A673 (cell line): ENCODE measurements around the gene AKAP5.

Source experiments
- EZH2 ChIP-seq: fragments of 200-600 bp; sonication (generic); IDR thresholded peaks from 2 replicates; pipeline ENCODE4 v1.6.1; 2017; ENCODE audit warnings: borderline replicate concordance, low read depth, mild to moderate bottlenecking, mixed read lengths, antibody characterized with exemption, low read length; ENCODE audit not compliant: poor library complexity, severe bottlenecking
- TF ChIP-seq, protein P1 (sequence below): fragments of 300-800, 200-600 bp; sonication (generic); conservative IDR thresholded peaks from 2 replicates; pipeline ENCODE4 v1.5.1; 2017; ENCODE audit warnings: low read depth, mild to moderate bottlenecking, antibody characterized with exemption, low read length, moderate library complexity, mixed read lengths

DNA sequence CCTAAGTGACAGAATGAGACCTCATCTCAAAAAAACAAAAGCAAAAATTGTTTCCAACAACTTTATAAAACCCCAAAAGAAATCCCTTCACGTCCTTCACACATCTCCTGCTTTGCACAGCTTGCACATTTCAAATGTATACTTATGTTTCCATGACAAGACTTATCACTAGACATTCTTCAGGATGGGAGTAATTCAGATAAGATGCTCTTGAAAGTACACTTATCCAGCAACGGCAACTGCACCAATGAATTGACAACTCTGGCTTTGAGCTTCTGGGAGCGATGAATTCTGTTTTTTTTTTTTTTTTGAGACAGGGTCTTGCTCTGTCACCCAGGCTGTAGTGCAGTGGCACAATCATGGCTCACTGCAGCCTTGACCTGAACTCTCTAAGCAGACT lies 30.8 kb upstream of the AKAP5 start:
- TF ChIP-seq, protein P1, sequence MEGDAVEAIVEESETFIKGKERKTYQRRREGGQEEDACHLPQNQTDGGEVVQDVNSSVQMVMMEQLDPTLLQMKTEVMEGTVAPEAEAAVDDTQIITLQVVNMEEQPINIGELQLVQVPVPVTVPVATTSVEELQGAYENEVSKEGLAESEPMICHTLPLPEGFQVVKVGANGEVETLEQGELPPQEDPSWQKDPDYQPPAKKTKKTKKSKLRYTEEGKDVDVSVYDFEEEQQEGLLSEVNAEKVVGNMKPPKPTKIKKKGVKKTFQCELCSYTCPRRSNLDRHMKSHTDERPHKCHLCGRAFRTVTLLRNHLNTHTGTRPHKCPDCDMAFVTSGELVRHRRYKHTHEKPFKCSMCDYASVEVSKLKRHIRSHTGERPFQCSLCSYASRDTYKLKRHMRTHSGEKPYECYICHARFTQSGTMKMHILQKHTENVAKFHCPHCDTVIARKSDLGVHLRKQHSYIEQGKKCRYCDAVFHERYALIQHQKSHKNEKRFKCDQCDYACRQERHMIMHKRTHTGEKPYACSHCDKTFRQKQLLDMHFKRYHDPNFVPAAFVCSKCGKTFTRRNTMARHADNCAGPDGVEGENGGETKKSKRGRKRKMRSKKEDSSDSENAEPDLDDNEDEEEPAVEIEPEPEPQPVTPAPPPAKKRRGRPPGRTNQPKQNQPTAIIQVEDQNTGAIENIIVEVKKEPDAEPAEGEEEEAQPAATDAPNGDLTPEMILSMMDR = no peak
- no peak for TF ChIP-seq EZH2
